Left ventricle myocardium inferior (tissue), 1 donor: Measurements from ENCODE around the gene PDSS1. TPM values are rescaled to one million over a fixed set of nuclear protein-coding genes. Genes with fewer than 3 reads are reported as not detected.

Experiments
- DNase-seq: peaks from one replicate; pipeline ENCODE4 v3.0.0-alpha.2; 2020
- H3K27ac ChIP-seq: fragments of 200-600 bp; replicated peaks from 2 replicates; pipeline ENCODE4 v1.8.0; 2021
- H3K27me3 ChIP-seq: fragments of 200-600 bp; 2 replicates; pipeline ENCODE4 v1.8.0; 2021; ENCODE audit warnings: low read depth
- H3K36me3 ChIP-seq: fragments of 200-600 bp; 2 replicates; pipeline ENCODE4 v1.8.0; 2021
- H3K4me1 ChIP-seq: fragments of 200-600 bp; 2 replicates; pipeline ENCODE4 v1.8.0; 2021
- H3K4me3 ChIP-seq: fragments of 200-600 bp; 2 replicates; pipeline ENCODE4 v1.8.0; 2021; ENCODE audit warnings: mild to moderate bottlenecking, moderate library complexity
- H3K9me3 ChIP-seq: fragments of 200-600 bp; replicated peaks from 2 replicates; pipeline ENCODE4 v1.8.0; 2021
- intact Hi-C: fragments of 100-400 bp; cut with micrococcal nuclease; formaldehyde crosslinking; loops from one replicate; pipeline ENCODE4 v1.11.0; 2022
- total RNA-seq: library from RNA; stranded (reverse); fragmentation: NEBNext Ultra II Directional; extraction: Animal tissue kit (Norgen Biotek cat#: 25700); gene quantifications from one replicate; pipeline ENCODE4 v1.2.1, GENCODE V29; 2021
- TF ChIP-seq, protein P1 (sequence below): fragments of 200-600 bp; IDR thresholded peaks from 2 replicates; pipeline ENCODE4 v1.8.0; 2021; ENCODE audit warnings: antibody characterized with exemption, mild to moderate bottlenecking, borderline replicate concordance
- donor health status: DM: no; HTN: yes; CAD: no; lungs with severe emphysema.

The PDSS1 gene
- total RNA-seq, 1 donor from 2014 or later, result 4.2 TPM

DNA sequence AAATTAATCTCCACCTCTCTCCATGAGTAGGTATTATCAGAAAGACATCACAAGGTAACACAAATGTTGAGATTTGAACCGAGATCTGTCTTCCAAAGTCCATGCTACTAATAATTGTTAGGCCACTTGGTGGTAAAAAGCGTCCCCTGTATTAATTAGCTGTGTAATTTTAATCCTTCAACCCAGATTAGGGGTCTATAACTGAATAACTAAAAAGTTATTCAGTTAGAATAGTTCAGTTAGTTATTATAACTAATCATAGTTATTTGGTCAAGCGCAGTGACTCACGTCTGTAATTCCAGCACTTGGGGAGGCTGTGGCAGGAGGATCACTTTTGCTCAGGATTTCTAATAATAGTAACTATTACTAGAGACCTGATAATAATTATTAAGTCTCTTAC, 5.6 kb downstream of the PDSS1 start:
- no peak for DNase-seq
- TF ChIP-seq, protein P1, sequence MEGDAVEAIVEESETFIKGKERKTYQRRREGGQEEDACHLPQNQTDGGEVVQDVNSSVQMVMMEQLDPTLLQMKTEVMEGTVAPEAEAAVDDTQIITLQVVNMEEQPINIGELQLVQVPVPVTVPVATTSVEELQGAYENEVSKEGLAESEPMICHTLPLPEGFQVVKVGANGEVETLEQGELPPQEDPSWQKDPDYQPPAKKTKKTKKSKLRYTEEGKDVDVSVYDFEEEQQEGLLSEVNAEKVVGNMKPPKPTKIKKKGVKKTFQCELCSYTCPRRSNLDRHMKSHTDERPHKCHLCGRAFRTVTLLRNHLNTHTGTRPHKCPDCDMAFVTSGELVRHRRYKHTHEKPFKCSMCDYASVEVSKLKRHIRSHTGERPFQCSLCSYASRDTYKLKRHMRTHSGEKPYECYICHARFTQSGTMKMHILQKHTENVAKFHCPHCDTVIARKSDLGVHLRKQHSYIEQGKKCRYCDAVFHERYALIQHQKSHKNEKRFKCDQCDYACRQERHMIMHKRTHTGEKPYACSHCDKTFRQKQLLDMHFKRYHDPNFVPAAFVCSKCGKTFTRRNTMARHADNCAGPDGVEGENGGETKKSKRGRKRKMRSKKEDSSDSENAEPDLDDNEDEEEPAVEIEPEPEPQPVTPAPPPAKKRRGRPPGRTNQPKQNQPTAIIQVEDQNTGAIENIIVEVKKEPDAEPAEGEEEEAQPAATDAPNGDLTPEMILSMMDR, result no peak
- peaks cover 12% of the 10 kb centered on the region for H3K4me1 ChIP-seq
- H3K27ac ChIP-seq, result no peak overlapping the region
- H3K27me3 ChIP-seq, result no peaks in the 10 kb centered on the region
- peaks cover 27% of the 10 kb centered on the region for H3K36me3 ChIP-seq
- H3K9me3 ChIP-seq, result no peaks in the 10 kb centered on the region
- intact Hi-C loops, result no loop called here
- H3K4me3 ChIP-seq, result no peak overlapping the region

DNA sequence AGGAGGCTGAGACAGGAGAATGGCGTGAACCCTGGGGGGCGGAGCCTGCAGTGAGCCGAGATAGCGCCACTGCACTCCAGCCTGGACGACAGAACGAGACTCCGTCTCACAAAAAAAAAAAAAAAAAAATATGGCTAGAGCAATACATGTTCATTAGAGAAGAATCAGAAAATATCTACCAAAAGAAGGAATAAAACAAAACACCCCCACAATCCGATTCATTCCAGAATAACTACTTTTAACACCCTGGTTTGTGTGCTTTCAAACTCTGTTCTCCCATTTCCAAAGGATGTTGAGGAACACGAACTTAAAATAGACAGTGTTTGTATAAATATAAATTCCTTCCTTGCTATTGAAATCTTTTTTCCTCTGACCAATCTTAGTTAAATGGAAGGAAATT, 6.5 kb downstream of the PDSS1 start:
- no peak overlapping the region for H3K4me3 ChIP-seq

GRCh38 chr10:26706206-26706605, 8.7 kb downstream of the PDSS1 start:
- intact Hi-C loops, result no loop called here
- Histone ChIP-seq H3K27me3 (no peaks in the 10 kb centered on the region), H3K9me3 (no peaks in the 10 kb centered on the region), H3K36me3 (peaks cover 44% of the 10 kb centered on the region), H3K4me3 (no peak overlapping the region), H3K27ac (no peak overlapping the region), H3K4me1 (no peaks in the 10 kb centered on the region)
- no peak for DNase-seq
- TF ChIP-seq, protein P1, result no peak

More for the DNA sequence above, 6.5 kb downstream of the PDSS1 start:
- Histone ChIP-seq H3K4me1 (peaks cover 3% of the 10 kb centered on the region), H3K36me3 (peaks cover 36% of the 10 kb centered on the region), H3K9me3 (no peaks in the 10 kb centered on the region), H3K27ac (no peak overlapping the region), H3K27me3 (no peaks in the 10 kb centered on the region)
- intact Hi-C loops, result no loop called here
- no peak for DNase-seq
- TF ChIP-seq, protein P1, result no peak

DNA sequence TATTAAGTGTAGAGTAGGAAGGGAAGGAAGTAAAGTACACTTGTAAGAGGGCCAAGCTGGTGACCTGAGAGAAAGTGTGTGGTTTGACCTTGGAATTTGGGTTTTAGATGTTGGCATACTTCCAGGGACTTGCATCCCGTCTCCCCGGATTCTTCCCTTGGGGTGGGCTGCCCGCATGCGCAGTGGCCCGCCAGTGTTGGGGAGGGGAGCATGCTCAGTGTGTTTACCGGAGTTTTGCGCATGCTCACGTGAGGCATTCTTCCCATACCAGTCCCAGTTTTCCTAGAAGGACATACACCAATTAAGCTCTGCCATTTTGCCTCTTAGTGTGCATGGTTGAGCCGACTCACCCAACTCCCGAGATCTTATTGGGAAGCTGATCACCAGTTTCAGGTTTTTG, 9.4 kb downstream of the PDSS1 start:
- no peak for DNase-seq
- H3K27ac ChIP-seq, result no peak overlapping the region
- H3K36me3 ChIP-seq, result peaks cover 44% of the 10 kb centered on the region
- H3K4me3 ChIP-seq, result no peak overlapping the region
- no peaks in the 10 kb centered on the region for H3K4me1 ChIP-seq
- no peaks in the 10 kb centered on the region for H3K9me3 ChIP-seq
- no peaks in the 10 kb centered on the region for H3K27me3 ChIP-seq
- intact Hi-C loops, result no loop called here
- TF ChIP-seq, protein P1, result no peak

DNA sequence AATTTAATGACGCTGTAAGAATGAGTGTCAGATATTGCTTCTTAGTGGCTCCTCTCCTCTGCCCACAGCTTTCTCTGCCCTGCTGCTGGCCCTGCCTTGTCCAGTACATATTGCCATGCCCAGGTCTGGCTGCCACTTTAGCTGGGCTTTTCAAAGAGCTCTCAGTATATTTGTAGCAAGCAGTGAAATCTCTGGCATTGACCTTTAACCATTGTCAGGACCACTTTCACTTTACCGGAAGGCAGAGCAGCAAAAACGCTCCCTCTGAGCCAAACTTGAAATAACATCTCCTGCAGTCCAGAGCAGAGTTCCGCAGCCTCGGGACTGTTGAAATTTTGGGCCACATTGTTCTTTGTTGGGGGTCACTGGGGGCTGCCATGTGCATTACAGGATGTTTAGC, 13.8 kb downstream of the PDSS1 start:
- no peaks in the 10 kb centered on the region for H3K9me3 ChIP-seq
- no peaks in the 10 kb centered on the region for H3K4me1 ChIP-seq
- no peak for DNase-seq
- H3K4me3 ChIP-seq, result no peak overlapping the region
- peaks cover 52% of the 10 kb centered on the region for H3K36me3 ChIP-seq
- TF ChIP-seq, protein P1, result no peak
- intact Hi-C loops, result no loop called here
- H3K27me3 ChIP-seq, result no peaks in the 10 kb centered on the region
- H3K27ac ChIP-seq, result no peak overlapping the region
